HL-60 (cell line): ENCODE results near the gene NRXN3.

Source experiments
- DNase-seq, 2 experiments: peaks; one replicate each; pipeline ENCODE4 v3.0.0-alpha.2; 2010 to 2020; ENCODE audit warnings: low read depth in 1 of 2, low spot score in 1 of 2
- H3K27ac ChIP-seq: fragments of 250-450 bp; sonication (Bioruptor Pico); replicated peaks from 2 replicates; pipeline ENCODE4 v1.5.1; 2020; ENCODE audit warnings: mild to moderate bottlenecking, moderate library complexity
- H3K27me3 ChIP-seq: fragments of 250-450 bp; sonication (Bioruptor Pico); 2 replicates; pipeline ENCODE4 v1.5.1; 2021; ENCODE audit warnings: mild to moderate bottlenecking, moderate library complexity; ENCODE audit not compliant: insufficient read depth, poor library complexity, severe bottlenecking
- H3K4me3 ChIP-seq: replicated peaks from 2 replicates; pipeline ENCODE4 v1.5.1; 2011; ENCODE audit warnings: mild to moderate bottlenecking, control low read depth, low read length; ENCODE audit not compliant: insufficient read depth
- GABPA ChIP-seq: IDR thresholded peaks from 2 replicates; pipeline ENCODE4 v1.6.1; 2012; ENCODE audit warnings: low read depth
- POLR2AphosphoS5 ChIP-seq: IDR thresholded peaks from 2 replicates; pipeline ENCODE4 v1.6.1; 2012; ENCODE audit warnings: low read depth
- REST ChIP-seq: IDR thresholded peaks from 2 replicates; pipeline ENCODE4 v1.6.1; 2012; ENCODE audit warnings: low read depth; ENCODE audit not compliant: insufficient replicate concordance
- SPI1 ChIP-seq: IDR thresholded peaks from 2 replicates; pipeline ENCODE4 v1.6.1; 2012; ENCODE audit warnings: low read depth, mild to moderate bottlenecking, borderline replicate concordance
- TF ChIP-seq, protein P1 (sequence below): IDR thresholded peaks from one replicate; pipeline ENCODE4 v1.5.1; 2011; ENCODE audit warnings: low read length, control low read depth, inconsistent platforms; ENCODE audit not compliant: insufficient read depth

Gene NRXN3

GRCh38 chr14:78767436-78767835 is 597.3 kb downstream of the NRXN3 start:
- no peak overlapping the region for H3K27ac ChIP-seq
- H3K27me3 ChIP-seq = no peaks in the 10 kb centered on the region
- DNase-seq = no peak
- H3K4me3 ChIP-seq = no peak overlapping the region
- TF ChIP-seq SPI1 = no peak
- TF ChIP-seq REST = no peak
- TF ChIP-seq, protein P1, sequence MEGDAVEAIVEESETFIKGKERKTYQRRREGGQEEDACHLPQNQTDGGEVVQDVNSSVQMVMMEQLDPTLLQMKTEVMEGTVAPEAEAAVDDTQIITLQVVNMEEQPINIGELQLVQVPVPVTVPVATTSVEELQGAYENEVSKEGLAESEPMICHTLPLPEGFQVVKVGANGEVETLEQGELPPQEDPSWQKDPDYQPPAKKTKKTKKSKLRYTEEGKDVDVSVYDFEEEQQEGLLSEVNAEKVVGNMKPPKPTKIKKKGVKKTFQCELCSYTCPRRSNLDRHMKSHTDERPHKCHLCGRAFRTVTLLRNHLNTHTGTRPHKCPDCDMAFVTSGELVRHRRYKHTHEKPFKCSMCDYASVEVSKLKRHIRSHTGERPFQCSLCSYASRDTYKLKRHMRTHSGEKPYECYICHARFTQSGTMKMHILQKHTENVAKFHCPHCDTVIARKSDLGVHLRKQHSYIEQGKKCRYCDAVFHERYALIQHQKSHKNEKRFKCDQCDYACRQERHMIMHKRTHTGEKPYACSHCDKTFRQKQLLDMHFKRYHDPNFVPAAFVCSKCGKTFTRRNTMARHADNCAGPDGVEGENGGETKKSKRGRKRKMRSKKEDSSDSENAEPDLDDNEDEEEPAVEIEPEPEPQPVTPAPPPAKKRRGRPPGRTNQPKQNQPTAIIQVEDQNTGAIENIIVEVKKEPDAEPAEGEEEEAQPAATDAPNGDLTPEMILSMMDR = no peak
- no peak for TF ChIP-seq GABPA
- TF ChIP-seq POLR2AphosphoS5 = no peak

GRCh38 chr14:78782551-78782950 is 612.4 kb downstream of the NRXN3 start:
- no peak overlapping the region for H3K27ac ChIP-seq
- TF ChIP-seq GABPA = no peak
- no peak for TF ChIP-seq SPI1
- no peak for TF ChIP-seq REST
- no peak for TF ChIP-seq POLR2AphosphoS5
- TF ChIP-seq, protein P1 = no peak
- no peak for DNase-seq

GRCh38 chr14:78785265-78785664 is 615.1 kb downstream of the NRXN3 start:
- no peak overlapping the region for H3K4me3 ChIP-seq
- TF ChIP-seq REST = no peak
- no peak for TF ChIP-seq SPI1
- TF ChIP-seq, protein P1 = no peak
- no peak for TF ChIP-seq POLR2AphosphoS5
- TF ChIP-seq GABPA = no peak
- no peak overlapping the region for H3K27ac ChIP-seq
- H3K27me3 ChIP-seq = no peaks in the 10 kb centered on the region
- no peak for DNase-seq

More at GRCh38 chr14:78782551-78782950, 612.4 kb downstream of the NRXN3 start:
- H3K4me3 ChIP-seq = no peak overlapping the region
- no peaks in the 10 kb centered on the region for H3K27me3 ChIP-seq
